ENCODE data around the gene DNAJA1.

Gene DNAJA1

DNA sequence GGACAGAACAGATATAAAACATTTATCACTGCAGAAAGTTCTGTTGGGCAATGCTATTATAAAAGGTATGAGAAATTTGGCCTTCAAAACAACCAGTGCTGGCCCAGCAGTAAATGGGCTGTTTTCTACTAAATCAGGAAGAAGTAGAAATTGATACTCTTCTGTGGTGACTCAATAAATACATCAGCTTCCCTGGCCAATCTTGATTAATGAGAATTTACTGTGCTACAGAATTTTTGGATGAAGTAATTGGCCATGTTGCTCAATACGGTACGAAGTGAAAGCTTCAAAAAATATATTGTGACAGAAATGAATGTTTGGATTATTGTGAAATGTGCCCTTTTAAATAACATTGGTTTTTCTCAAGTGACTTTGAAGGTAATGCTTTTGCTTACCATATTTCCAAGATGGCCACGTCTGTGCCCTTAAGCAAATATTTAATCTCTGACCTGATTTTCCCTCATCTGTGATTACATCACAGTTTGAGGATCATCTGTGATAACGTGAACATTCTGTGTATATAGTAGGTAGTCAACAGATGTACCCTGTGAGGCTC, 4.2 kb downstream of the DNAJA1 start:
- TF ChIP-seq, protein P1, sequence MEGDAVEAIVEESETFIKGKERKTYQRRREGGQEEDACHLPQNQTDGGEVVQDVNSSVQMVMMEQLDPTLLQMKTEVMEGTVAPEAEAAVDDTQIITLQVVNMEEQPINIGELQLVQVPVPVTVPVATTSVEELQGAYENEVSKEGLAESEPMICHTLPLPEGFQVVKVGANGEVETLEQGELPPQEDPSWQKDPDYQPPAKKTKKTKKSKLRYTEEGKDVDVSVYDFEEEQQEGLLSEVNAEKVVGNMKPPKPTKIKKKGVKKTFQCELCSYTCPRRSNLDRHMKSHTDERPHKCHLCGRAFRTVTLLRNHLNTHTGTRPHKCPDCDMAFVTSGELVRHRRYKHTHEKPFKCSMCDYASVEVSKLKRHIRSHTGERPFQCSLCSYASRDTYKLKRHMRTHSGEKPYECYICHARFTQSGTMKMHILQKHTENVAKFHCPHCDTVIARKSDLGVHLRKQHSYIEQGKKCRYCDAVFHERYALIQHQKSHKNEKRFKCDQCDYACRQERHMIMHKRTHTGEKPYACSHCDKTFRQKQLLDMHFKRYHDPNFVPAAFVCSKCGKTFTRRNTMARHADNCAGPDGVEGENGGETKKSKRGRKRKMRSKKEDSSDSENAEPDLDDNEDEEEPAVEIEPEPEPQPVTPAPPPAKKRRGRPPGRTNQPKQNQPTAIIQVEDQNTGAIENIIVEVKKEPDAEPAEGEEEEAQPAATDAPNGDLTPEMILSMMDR (IDR thresholded peaks at IDR 0.05; ENCODE audit: insufficient read depth, missing control alignments), result peak; percentile 0
- DNase-seq (ENCODE audit: insufficient read length, low spot score), result no peak
- peak; percentile 56 for FAIRE-seq

DNA sequence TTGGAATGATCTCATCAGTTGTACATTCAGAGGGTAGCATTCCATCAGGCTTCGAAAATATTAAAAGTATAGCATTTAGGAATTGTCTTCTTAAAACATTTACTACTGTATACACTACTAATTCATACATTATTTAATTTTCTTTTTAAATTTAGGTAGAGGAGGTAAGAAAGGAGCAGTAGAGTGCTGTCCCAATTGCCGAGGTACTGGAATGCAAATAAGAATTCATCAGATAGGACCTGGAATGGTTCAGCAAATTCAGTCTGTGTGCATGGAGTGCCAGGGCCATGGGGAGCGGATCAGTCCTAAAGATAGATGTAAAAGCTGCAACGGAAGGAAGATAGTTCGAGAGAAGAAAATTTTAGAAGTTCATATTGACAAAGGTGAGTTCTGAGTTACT, 5.2 kb downstream of the DNAJA1 start:
- TF ChIP-seq, protein P1 (IDR thresholded peaks at IDR 0.05; ENCODE audit: insufficient read depth, missing control alignments), result no peak
- DNase-seq (ENCODE audit: insufficient read length, low spot score), result no peak
- no peak for FAIRE-seq

DNA sequence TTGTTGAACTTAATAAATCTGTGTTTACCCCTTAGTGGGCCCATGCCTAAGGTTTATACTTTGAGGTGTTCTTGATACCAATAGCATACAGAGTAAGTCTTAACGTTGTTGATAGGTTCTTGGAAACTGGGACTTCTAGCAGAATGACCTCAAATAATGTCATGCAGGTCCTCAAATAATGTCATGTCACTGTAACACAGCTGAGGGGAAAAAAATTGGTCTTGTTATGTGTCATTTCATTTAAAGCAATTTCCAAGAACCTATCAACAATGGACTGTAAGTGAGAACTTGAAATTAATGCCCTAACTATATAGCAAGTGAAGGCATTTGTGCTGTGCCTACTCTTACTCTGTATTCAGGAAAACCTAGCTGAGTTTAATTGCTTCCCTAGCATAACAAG, 7.2 kb downstream of the DNAJA1 start:
- peak; percentile 16 for FAIRE-seq
- TF ChIP-seq, protein P1 (IDR thresholded peaks at IDR 0.05; ENCODE audit: insufficient read depth, missing control alignments), result no peak

DNA sequence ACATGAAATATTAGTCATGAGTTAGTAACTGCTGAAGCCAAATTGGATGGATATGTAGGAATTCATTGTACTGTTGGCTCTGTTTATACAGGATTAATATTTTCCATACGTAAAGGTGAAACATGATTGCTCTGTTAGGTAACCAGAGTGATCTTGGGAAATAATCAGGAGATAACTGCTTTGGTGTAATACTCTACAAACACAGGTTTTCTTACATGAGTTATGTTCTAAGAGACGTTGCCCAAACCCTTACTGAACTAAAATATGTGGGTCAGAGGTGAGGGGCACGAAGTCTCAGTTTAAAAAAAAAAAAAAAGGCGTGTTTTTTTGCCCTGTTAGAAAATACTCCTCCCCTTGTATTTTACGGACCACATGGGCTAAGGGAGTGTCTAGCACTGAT, 7.8 kb downstream of the DNAJA1 start:
- DNase-seq (ENCODE audit: insufficient read length, low spot score), result no peak
- no peak for FAIRE-seq
- TF ChIP-seq, protein P1 (IDR thresholded peaks at IDR 0.05; ENCODE audit: insufficient read depth, missing control alignments), result no peak

More for the DNA sequence above, 7.2 kb downstream of the DNAJA1 start:
- DNase-seq (ENCODE audit: insufficient read length, low spot score), result no peak

DNA sequence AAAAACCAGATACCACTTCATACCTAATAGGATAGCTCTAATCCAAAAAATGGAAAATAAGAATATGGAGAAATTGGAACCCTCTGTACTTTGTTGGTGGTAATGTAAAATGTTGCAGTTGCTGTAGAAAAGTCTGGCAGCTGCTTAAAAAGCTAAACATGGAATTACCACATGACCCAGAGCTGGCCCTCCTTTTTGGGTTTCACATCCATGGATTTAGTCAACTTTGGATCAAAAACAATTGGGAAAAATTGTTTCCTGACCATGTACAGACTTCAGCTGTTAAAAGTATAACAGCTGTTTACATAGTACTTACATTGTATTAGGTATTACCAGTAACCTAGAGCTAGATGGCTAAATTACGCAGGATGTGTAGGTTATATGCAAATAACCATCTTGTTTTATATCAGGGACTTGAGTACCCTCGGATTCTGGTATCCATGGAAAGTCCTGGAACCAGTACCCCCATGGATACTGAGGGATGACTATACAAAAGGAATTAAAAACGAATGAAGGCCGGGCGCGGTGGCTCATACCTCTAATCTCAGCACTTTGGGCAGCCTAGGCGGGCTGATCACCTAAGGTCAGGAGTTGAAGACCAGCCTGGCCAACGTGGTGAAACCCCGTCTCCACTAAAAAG, 15.8 kb downstream of the DNAJA1 start:
- TF ChIP-seq, protein P1 (IDR thresholded peaks at IDR 0.05; ENCODE audit: insufficient read depth, missing control alignments), result no peak
- DNase-seq (ENCODE audit: insufficient read length, low spot score) (no peak), FAIRE-seq (no peak)

DNA sequence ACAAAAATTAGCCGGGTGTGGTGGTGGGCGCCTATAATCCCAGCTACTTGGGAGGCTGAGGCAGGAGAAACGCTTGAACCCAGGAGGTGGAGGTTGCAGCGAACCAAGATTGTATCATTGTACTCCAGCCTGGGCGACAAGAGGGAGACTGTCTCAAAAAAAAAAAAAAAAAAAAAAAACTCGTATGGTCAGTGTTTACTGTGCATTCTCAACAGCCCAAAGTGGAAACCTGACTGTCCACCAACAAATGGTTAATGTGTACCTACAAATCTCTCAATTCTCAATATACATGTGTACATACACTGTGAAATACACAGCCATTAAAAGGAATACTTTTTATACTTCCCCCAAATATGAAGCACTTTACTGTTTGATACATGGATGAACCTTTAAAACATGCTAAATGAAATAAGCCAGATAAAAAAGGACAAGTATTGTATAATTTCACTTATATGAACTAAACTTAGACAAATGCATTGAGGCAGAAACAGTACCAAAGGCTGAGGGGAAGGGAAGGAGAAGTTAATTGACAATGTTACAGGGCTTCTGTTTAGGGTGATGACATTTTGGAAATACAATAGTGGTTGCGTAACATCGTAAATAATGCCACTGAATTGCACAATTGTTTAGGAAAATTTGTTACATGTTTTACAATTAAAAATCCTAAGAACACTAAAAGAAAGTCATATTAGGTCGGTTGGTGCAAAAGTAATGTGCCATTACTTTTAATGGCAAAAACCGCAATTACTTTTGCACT, 16.5 kb downstream of the DNAJA1 start:
- no peak for FAIRE-seq
- DNase-seq (ENCODE audit: insufficient read length, low spot score), result no peak
- TF ChIP-seq, protein P1 (IDR thresholded peaks at IDR 0.05; ENCODE audit: insufficient read depth, missing control alignments), result no peak

DNA sequence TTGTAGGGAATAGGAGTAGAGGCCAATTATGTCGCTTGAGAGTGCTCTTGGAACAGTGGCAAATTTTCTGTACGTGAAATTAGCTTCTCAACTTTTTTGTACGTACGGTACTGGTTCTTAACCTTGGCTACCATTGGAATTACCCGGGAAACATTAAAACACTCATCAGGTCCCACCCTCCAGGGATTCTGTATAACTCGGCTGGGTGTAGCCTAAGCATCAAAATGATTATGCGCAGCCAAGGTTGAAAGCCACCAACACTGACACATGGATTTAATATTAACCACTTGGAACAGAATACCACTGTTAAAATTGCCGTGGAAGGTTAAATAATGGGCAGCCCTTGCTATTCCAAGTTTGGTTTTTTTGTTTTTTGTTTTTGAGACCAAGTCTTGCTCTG, 17.4 kb downstream of the DNAJA1 start:
- DNase-seq (ENCODE audit: insufficient read length, low spot score), result no peak
- TF ChIP-seq, protein P1 (IDR thresholded peaks at IDR 0.05; ENCODE audit: insufficient read depth, missing control alignments), result no peak
- FAIRE-seq, result no peak

Measured in D721Med (cell line).